Posterior cingulate gyrus (tissue), 11 donors: ENCODE measurements around the gene GPATCH4.
A peak's percentile ranks its signal among the peaks of the same experiment; 100 is the strongest.
"Not testable (repeated sequence)": the region's sequence is repeated elsewhere in the genome, so short reads cannot be mapped to it uniquely, and the experiment has no call there.

Source experiments
- DNase-seq, 10 donors: peaks; one replicate each; pipeline versions ENCODE4 v3.0.0 to v3.0.0-alpha.2; 2020 to 2021; ENCODE audit warnings: mixed read lengths in 3 of 10
- intact Hi-C: fragments of 100-400 bp; cut with DNase I; formaldehyde crosslinking; loops from one replicate; pipeline ENCODE4 v1.15.1; 2023

The GPATCH4 gene

GRCh38 chr1:156601122-156601830, at the start of gene GPATCH4:
GPATCH4 (minus strand) TSS chr1:156601479.
- DNase-seq = peak; percentile 76 to 96 (median 82)

GRCh38 chr1:156648951-156649350, 47.7 kb upstream of the GPATCH4 start:
- intact Hi-C loops = no loop called here
- peak in 1 of 10 donors; percentile 22 for DNase-seq

More at GRCh38 chr1:156601122-156601830, at the start of gene GPATCH4:
- intact Hi-C loops = loop anchor here (10.0 kb wide), 1 partner anchor 116 kb away; no protein-coding TSS in a partner anchor

GRCh38 chr1:156648496-156648895, 47.2 kb upstream of the GPATCH4 start:
- intact Hi-C loops = no loop called here
- peak in 1 of 10 donors; percentile 72 for DNase-seq

- intact Hi-C loops = no loop called here
- DNase-seq = peak in 1 of 10 donors; percentile 49
Observed at GRCh38 chr1:156647351-156647750, 46.1 kb upstream of the GPATCH4 start.

GRCh38 chr1:156646738-156647211, 45.5 kb upstream of the GPATCH4 start:
- intact Hi-C loops = no loop called here
- no peak for DNase-seq

- intact Hi-C loops = no loop called here
- no peak for DNase-seq
Observed at GRCh38 chr1:156645666-156646065, 44.4 kb upstream of the GPATCH4 start.

GRCh38 chr1:156645056-156645455, 43.8 kb upstream of the GPATCH4 start:
- DNase-seq = peak in 1 of 10 donors; percentile 1
- intact Hi-C loops = no loop called here

- intact Hi-C loops = no loop called here
- DNase-seq = no peak
Observed at GRCh38 chr1:156644640-156645039, 43.4 kb upstream of the GPATCH4 start.

- intact Hi-C loops = no loop called here
- peak in 1 of 10 donors; percentile 54 for DNase-seq
Observed at GRCh38 chr1:156644146-156644545, 42.9 kb upstream of the GPATCH4 start.

- DNase-seq = peak in 1 of 10 donors; percentile 40
- intact Hi-C loops = no loop called here
Observed at GRCh38 chr1:156643778-156644092, 42.5 kb upstream of the GPATCH4 start.

GRCh38 chr1:156643049-156643777, 41.9 kb upstream of the GPATCH4 start:
- intact Hi-C loops = no loop called here
- DNase-seq = peak in 1 of 10 donors; percentile 68

- DNase-seq = peak in 4 of 10 donors; percentile 45 to 92 (median 83)
- intact Hi-C loops = no loop called here
Observed at GRCh38 chr1:156642265-156643048, 41.2 kb upstream of the GPATCH4 start.

GRCh38 chr1:156641761-156642264, 40.5 kb upstream of the GPATCH4 start, which contains the start of gene BCAN:
BCAN (plus strand) TSS chr1:156642117; CDS start chr1:156646055, 3,938 bp downstream.
- intact Hi-C loops = no loop called here
- DNase-seq = peak; percentile 59 to 94 (median 78)

- DNase-seq = peak in 8 of 10 donors; percentile 24 to 93 (median 72)
- intact Hi-C loops = no loop called here
Observed at GRCh38 chr1:156640842-156641706, 39.8 kb upstream of the GPATCH4 start.

GRCh38 chr1:156639601-156640101, 38.4 kb upstream of the GPATCH4 start:
- intact Hi-C loops = no loop called here
- peak in 1 of 10 donors; percentile 23 for DNase-seq

GRCh38 chr1:156638189-156638985, 37.1 kb upstream of the GPATCH4 start:
- peak in 4 of 10 donors; percentile 25 to 90 (median 67) for DNase-seq
- intact Hi-C loops = no loop called here

GRCh38 chr1:156632355-156632754, 31.1 kb upstream of the GPATCH4 start:
- intact Hi-C loops = no loop called here
- no peak for DNase-seq

- intact Hi-C loops, DNase-seq: not testable (repeated sequence)
Observed at GRCh38 chr1:156631152-156631551, 29.9 kb upstream of the GPATCH4 start.
